HG03442 (cell line): Measurements from ENCODE around the gene INHBA.
A peak's percentile ranks its signal among the peaks of the same experiment; 100 is the strongest.

Experiments
- ATAC-seq: cut with Tn5 transposase; IDR thresholded peaks from one replicate; pipeline ENCODE4 v1.9.1; 2021; ENCODE audit warnings: mild to moderate bottlenecking, moderate library complexity; ENCODE audit not compliant: unreplicated experiment

INHBA gene

DNA sequence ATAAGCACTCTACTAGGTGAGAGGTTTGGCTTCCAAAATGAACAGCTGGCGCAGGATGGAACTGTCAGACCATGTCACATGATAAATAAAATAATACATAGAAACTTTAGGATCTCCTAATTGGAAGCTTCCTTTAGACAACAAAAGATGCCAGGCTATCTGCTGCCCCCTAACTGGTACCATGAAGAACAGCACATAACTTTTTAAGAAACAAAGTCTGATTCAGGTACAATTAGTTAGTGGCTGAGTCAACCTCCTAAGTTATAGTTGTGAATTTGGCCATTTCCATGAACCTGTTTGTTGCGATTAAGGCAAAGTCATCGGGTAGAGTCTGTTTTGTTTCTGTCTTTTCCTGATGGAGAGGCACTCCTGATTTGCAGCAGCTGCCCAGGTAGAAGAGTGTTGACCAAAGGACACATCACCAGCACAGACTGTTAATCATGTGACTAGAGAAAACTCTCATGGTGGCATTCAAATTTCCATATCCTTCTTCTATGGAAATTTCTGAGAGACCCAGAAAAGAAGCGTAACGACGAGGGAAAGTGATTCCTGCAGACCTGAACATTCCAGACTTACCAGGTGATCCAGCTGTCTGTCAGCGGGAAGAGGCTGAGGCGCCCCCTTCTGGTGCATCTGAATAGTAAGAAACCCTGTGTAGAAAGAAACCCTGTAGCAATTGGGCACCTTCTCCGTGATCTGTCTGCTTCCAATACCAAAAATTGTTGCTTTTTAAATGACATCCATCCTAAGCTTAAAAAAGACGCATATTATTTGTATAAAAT lies 8.6 kb upstream of the INHBA start:
- no peak for ATAC-seq

DNA sequence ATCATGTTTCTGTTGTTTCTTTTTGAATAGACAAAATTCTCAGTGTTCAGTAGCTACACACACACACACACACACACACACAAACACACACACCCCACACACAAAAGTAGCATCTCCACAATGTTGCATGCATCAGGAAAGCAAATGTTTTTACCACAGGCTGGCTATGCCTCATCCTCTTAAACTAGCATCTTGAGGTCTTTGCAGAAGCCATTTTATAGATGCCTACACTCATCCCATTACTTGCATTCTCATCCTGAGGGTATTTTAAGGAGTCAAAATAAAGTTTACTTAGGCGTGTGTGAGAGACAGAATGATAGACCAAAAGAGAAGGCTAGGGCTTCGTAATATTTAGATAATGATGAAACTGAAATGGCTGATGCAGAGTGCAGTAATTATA lies 7.9 kb upstream of the INHBA start:
- no peak for ATAC-seq

DNA sequence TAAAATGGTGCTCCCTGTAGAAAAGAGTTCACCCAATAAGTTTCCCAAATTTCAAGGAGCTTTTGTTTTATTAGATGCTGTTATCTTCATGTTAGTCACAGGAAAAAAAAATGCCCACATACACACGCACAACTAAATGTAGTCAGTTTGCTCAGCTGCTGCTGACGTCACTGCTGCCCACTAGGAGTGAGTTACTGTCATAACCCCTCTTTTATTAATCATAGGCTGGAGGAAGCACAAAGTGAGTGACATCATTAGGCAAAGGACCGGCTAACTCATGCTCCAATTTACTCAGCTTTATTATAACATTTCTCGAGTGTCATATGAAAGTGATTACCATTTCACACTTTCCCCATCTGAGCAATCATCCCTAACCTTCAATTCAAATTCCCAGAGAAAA lies 6.7 kb upstream of the INHBA start:
- ATAC-seq, result no peak

DNA sequence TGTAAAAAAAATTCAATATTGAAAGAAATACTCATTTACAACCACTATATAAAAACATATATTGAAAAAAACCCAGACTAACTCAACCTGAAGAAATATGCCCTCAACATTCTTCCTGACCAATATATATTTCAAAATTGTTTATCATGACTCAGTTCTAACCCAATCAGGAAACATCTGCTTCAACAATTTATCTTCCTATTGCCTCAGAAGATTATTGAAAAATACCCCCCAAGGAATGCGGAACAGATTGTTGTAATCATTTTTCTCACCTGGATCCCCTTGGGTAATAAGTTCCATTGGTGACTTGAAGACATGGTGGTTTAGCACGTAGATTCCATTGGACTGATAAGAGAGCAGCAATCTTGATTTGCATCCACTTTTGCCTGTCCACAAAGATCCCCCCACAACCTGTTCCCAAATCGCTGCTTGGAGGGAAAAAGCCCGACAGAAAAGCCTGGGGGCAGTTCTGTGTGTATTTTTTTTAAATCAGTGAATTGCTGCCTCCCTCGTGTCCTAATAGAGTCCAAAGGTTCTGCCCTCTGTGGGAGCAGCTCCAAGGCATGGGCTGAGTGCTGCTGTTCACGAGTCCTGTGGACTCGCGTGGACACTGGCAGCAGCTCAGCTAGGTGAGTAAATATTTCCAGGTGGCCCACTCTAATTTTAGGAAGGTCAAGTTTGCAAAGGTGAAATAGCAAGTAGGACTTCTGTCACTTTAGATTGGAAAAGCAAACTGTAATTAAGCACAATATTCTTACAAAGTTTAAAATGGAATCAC lies 5.9 kb upstream of the INHBA start:
- no peak for ATAC-seq

DNA sequence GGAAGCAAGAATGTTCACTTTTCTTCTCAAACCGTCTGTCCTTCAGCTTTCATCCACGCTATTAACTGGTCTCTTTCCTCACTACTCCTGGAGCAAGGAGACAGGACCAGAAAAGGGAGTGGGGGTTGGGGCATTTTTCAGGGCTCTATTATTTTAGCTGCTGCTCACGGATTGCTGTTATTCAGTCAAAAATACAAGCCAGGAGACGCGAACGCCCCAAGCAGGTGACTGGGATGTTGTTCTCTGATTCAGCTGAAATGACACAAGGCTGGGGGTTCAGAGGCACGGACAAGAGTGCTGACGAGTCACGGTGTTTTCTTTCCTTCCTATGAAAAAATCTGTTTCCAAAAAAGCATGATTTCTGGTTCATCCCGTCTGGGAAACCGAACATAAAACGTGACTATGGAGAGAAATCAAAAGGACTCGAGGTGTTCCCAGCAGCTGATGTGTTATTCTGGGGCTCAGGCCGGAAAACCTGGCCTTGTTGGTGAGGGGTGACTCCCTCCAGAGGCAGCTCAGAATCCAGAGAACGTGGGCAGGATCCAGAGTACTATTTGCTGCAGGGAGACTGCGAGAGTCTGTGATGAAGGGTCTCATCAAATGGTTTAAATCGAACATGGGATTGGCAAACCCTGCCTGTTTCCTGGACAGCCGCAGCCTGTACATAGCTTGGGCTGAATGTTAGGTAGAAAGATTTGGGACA lies 3.5 kb upstream of the INHBA start:
- ATAC-seq, result no peak

DNA sequence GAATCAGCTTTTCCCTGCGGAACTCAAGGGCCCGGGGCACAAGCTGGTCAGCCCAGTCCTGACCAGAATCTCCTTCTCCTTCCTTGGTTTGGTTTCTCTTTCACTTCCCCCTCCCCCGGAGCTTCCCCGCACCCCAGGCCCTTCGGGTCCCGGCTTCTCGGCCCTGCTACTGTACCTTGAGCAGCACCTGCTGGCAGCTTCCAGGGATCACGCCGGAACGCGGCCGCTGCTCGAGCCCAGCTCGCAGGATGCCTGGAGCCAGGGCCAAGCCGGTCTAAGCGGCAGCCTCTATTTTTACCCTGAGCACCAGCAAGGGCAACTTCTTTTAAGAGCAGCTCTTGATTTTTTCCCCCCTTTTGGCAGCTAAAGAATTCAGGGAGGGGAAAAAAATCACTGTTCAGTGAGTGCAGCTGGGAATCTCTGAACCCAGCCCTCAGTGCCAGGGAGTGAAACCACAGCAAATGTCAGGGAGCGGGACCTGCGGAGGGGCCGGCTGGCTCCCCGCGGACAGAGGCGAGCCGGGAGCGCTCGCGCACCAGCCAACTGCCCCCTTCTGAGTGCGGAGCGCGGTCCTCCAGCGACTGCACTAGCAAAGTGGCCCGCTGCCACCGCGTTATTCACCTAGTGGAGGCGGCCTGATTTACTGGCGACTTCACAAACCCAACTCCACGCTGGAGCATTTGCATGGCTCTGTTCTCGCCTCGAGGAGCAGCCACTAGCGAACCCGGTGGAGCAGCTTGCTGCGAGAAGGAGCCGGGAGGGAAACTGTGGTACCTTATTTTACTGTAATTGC lies 2.4 kb upstream of the INHBA start:
- peak; percentile 97 for ATAC-seq

DNA sequence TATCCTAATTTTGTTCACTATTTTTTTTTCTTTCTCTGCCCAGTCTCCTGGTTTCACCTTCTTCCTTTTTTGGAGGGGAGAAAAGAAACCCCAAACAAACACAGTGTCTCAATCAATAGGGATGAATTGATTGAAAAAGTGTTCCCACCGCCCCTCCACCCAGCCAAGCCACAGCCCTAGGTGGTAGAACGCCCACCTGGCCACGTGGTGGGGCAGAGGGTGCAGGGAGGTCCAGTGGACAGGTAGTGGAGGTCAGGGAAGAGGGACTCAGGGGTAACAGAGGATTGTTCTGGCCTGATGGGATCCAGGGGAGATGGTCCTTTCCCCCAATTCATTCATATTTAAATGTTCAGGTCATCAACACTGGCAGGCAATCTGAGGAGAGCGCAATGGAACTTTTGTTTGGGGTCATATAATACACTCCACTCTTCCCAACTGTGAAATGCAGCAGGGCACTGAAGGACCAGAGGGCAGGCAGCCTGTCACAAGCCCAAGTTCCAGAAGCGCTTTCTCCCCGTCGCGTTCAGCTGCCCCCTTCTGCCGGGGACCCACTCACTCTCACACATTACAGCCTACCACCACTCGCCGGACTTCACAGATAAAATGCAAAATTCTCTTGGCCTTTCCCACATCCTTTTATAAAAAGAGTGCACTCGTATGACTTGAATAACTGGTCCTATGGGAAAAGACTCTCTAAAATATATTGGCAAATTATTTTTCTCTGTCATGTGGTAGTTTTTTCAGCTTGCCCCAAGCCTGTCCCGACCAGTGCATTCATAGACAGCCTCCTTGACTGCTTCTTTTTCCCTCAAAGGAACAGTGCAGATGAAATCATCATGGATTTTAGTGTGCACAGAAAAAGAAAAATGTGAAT lies 1.6 kb downstream of the INHBA start:
- ATAC-seq, result no peak

DNA sequence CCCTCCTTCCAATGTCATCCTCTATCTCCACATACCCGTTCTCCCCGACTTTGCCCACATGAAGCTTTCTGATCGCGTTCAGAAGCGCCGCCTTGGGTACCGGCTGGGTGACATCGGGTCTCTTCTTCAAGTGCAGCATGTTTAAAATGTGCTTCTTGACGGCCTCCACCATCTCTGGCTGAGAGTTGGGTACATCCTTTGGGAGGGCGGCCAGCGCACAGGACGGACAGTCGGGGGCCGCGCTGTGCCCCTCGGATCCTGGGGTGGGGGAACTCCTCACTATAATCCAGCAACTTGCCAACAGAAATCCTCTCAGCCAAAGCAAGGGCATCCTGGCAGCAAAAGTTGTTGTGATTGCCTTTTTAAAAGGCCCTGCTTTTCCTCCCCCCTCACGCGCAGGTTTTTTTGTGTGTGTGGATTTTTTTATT lies 2.8 kb downstream of the INHBA start:
- no peak for ATAC-seq

DNA sequence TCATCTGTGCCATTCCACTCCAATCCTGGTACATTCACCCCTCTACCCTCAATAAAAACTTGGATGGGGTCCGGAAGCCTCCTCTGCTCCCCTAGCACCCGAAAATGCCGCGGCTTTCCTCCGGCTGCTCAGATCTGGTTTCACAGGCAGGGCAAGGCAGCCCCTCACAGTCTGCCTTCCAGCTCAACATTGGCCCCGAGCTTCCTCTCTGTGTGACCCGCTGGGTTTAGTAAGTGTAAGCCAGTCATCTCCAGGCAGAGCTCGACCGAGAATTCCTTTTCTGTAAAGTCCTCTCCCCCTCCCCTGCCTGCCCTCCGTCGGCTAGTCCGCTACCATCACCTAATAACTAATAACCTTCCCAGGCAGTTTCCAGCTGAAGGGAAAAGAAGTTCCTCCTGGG lies 3.4 kb downstream of the INHBA start:
- no peak for ATAC-seq

DNA sequence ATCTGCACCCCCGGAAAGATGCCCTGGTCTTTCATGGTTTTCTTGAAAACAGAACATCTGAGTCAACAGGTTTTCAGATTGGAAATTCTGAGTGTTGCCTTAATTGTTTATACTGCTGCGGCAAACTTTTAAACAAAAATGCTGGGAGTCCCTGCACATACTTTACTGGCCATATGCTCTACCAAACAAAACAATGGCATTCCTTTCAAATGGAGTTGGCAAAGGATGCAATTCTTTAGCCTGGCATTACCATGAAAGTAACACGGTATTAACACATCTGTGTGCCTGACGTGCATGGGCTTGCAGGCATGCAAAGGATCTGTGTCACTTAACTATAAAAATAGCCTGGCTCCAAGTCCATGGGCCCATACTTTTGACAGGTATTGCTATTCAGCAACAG lies 4.2 kb downstream of the INHBA start:
- ATAC-seq, result no peak

DNA sequence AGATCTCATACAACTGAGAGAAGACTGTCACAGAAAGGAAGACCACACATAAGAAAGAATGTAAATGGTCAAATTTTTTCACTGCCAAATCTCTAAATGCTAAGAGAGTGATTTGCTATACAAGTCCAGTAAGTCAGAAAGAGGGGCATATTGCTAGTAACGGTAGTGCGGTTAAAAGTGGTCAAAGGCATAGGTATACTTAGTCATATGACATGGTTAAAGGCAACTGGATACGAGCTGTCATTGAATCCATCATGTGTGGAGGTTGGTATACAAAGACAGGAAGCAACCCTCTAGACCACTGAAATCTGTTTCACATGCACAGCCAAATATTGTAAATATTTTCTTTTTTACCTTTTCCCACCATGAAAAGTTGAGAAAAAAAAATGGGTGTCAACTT lies 4.8 kb downstream of the INHBA start:
- no peak for ATAC-seq

DNA sequence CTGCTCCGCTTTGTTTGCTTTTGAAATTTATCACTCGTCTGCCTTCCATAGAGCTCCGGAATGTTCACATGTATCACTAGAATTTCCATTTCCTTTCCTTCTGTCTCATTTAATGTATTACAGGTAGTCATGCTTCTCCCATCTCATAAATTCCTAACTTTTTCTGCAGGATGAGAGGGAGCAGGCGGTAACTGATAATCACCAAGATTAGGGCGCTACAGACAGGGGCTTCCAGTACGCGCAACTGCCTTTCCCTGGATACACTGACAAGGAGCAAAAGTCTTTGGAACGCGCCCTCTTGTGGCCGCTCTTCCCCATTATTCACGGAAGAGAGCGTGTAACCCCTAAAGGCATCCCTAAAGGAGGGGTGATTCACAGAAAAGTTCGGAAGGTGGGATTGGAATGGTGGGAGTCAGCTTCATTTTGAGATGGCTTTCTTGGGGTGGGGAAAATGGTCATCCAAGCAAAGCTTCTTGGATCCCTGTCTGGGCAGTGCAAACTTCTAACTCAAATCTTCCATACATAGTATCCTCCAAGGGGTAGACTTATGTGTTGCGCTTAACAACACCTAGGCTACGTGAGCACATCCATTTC lies 6.5 kb downstream of the INHBA start:
- ATAC-seq, result no peak

DNA sequence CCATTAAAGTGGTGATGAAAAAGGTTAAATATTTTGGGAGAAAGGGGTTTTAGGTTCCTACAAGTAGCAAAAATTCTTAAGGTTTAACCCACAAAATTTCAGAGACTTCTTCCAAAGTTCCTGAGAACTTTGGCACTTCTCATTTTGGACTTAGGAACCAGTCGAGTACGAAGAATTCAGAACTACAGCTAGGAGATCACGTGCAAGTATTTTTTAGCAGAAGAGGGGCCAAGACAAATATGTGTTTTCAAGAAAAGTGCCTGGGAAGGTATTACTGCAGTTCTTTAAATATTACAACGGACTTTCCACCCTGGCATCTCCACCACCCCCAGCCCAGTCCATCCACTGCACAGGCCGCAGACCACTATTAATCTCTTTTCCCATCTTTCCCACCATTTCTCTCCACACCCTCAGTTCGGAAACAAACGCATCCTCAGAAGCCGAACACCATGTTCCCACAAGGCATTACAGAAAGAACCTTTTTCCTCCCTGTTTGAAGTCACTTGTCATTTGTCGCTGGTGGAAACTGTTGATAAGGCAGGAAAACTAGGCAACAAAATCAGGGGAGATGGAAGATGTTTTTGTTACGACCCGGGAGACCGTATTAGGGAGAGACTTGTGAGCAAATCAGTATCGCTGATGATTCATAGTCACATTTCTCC lies 7.1 kb downstream of the INHBA start:
- no peak for ATAC-seq

DNA sequence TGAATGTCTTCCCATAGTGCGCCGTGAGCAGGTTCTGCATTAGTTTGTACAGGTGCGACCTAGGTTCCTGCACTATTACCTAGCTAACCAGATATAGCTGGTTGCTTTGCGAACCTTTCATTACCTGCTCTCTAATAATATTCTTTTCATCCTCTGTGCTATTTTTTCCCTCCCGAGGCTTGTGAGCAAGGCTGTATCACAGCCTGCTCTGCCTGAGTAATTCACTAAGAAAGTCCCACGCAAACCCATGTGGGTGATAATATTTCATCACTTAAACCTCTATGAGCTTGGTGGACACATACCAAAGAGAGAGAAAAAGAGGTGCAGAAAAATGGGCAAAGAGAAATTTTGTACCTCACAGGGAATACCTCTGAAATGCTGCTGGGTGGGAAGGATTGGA lies 8.4 kb downstream of the INHBA start:
- no peak for ATAC-seq

DNA sequence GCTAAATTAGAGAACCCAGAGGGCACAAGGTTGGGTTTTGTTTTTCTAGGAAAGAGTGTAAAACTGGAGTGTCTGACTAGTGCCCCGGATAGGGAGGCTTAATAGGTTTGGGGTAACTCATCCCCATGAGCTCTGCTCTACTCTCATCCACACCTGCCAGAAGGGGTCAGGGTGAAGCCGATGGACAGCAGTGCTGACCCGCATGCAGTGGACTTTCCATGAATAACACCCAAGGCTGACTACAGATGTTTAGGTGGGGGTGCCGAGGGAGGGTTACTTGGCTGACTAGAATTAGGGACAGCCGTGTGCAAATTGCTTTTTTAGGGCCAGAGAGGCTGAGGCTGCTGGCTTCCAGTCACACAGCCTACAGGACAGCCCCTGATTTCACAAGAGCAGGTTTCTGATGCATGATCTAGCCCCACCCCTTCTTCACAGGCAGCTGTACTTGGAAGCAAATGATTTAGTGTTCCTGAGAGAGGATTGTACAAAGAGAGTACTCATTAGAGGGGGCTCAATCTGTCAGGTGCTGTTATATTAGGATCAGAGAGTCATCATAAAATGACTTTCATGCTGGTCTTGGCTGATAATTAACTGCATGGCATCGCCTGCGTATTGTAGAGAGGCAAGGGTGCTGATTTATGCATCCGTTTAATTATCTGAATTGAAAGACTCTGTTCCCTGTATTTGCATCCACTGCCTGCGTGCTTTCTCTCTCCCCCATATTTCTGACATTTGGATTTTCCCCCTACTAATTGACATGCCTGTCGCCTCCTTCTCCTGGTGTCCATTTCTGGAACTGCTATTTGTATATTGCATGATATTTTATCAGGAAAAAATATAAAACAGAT lies 9.5 kb downstream of the INHBA start:
- ATAC-seq, result no peak

DNA sequence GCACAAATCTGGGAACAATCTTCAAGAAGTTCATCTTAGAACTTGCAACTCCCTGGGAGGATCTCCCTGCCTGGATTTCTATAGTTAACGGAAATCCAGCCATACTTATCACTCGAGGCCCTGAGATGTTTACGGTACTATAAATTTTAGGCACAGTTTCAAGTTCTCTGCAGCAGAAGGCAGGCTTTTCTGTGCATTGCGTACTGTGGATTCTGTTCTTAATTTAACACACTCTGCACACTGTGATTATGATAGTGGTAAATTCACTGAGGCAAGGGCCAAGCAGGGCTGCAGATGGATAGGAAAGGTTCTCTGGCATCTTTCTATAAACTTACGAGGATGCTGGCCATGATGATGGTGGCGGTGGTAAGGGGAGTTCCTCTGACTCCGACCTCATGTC lies 10.6 kb downstream of the INHBA start:
- ATAC-seq, result no peak

DNA sequence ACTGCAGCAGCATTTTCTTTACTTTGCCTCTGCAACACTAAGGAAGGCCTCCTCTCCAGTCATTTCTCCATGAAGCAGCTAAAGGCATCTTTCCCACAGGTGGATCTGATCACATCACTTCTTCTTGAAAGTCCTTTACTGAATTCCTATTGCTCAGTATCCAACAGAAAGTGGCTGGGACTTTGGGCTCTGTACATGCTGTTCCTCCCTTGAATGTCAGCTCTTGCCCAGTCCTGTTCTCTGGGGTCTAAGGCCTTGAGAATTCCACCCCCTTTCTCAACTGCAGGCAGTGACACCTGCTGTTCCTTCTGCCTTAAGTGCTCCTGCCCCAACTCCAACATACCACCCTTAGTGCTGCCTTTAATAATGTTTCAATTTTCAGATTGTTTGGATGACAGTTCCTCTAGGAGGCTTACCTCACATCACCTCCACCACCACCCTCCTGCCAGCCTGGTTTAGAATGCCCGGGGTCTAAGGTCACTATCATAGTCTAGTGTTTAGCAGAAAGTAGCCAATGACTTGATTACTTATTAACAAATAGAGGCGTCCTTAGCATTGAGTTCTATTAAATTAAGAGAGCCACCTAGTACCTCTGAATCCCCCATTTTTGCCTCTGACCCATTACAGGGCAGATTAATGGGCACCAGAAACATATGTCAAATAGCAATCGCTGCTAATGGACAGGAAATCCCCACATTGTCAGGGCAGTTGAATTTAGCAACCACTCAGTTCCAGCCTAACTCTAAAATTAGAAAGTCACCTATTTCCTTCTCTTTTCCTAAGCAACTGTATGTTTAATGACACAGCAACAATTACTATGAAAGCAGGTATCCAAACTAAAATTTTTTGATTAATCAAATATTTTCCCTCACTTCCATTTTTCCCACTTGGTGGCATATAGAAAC lies 11.4 kb downstream of the INHBA start:
- ATAC-seq, result no peak
